Loucy (cell line): ENCODE results near the gene NCKAP5.

Experiments used
- CTCF ChIP-seq: fragments of 200-600 bp; sonication (generic); conservative IDR thresholded peaks from 2 replicates; pipeline ENCODE4 v1.5.1; 2014; ENCODE audit warnings: mild to moderate bottlenecking, antibody characterized with exemption, low read length
- EZH2phosphoT487 ChIP-seq: fragments of 200-600 bp; IDR thresholded peaks from 2 replicates; pipeline ENCODE4 v1.6.1; 2018; ENCODE audit warnings: antibody characterized with exemption, mild to moderate bottlenecking, moderate library complexity, borderline replicate concordance

GRCh38 chr2:133175926-133176325 lies 392.3 kb downstream of the NCKAP5 start:
- no peak for TF ChIP-seq CTCF
- no peak for TF ChIP-seq EZH2phosphoT487
